Pancreas (tissue), 10 donors: ENCODE data around the gene NSMCE3. TPM values are rescaled to one million over a fixed set of nuclear protein-coding genes. Genes with fewer than 3 reads are reported as not detected.

Experiments
- ATAC-seq, 4 donors: fragments of 200-7000 bp; cut with Tn5 transposase; one replicate each; pipeline versions ENCODE4 v1.8.0 to v1.9.1; 2020; ENCODE audit warnings: mild to moderate bottlenecking in 4 of 4, moderate library complexity in 4 of 4
- DNase-seq, 6 donors: peaks; one replicate each; pipeline ENCODE4 v3.0.0-alpha.2; 2020
- FAIRE-seq: peaks from 2 replicates; lab custom pipeline; 2012; peaks lifted over from hg19 to GRCh38; lab: Jason Lieb, UNC
- H3K27ac ChIP-seq, 4 donors: fragments of 200-600 bp; sonication (generic); 1 replicate in 3 of 4; 2 replicates in 1 of 4; pipeline versions ENCODE4 v1.5.0 to v1.8.0; 2020
- H3K27me3 ChIP-seq, 4 donors: fragments of 200-600 bp; one replicate each; pipeline ENCODE4 v1.8.0; 2021
- H3K36me3 ChIP-seq, 3 donors: fragments of 200-600 bp; sonication (generic) in 1 of 3; one replicate each; pipeline versions ENCODE4 v1.5.0 to v1.8.0; 2020 to 2021
- H3K4me1 ChIP-seq, 3 donors: fragments of 200-600 bp; one replicate each; pipeline ENCODE4 v1.8.0; 2021
- H3K4me3 ChIP-seq, 4 donors: fragments of 200-600 bp; sonication (generic) in 2 of 4; one replicate each; pipeline versions ENCODE4 v1.5.0 to v1.8.0; 2020 to 2021
- H3K9me3 ChIP-seq, 4 donors: fragments of 200-600 bp; one replicate each; pipeline ENCODE4 v1.8.0; 2021
- CTCF ChIP-seq, 4 donors: fragments of 200-600 bp; sonication (generic) in 3 of 4; IDR thresholded peaks; one replicate each; pipeline versions ENCODE4 v1.5.0 to v1.8.0; 2021; ENCODE audit warnings: antibody characterized with exemption in 4 of 4
- WGBS, 2 donors: extraction: QIAGEN DNeasy Blood & Tissue Kit; methylation state at CpG; one replicate each; pipeline ENCODE4 v1.1.7; 2013; 5-methylcytosine and 5-hydroxymethylcytosine counted together
- intact Hi-C, 3 donors: fragments of 100-400 bp; cut with DNase I; formaldehyde crosslinking; loops; one replicate each; pipeline versions ENCODE4 v1.11.1 to v1.14.2; 2022
- polyA plus RNA-seq, 2 donors: library from polyadenylated mRNA; stranded (reverse); fragments of 200-250 nt; gene quantifications; one replicate each; pipeline ENCODE4 v1.2.3, GENCODE V29; 2013
- total RNA-seq, 6 donors: library from RNA; stranded (reverse); fragmentation: NEBNext Ultra II Directional in 4 of 6; extraction: Animal tissue kit (Norgen Biotek cat#: 25700) in 4 of 6; gene quantifications; one replicate each; pipeline versions ENCODE4 v1.2.1 to v1.2.4, GENCODE V29; 2021 to 2023
- donor health status: healthy with polysubstance abuse.
- donor health status: DM: no; HTN: no; CAD: no; lungs with moderate emphysema.
- donor health status: DM: no; HTN: no; CAD: no.
- donor health status: control.
- donor health status: control.
- donor health status: Bipolar disorder and iron deficiency.
- donor health status: DM: yes; HTN: yes; CAD: no.
- donor health status: DM: no; HTN: no; CAD: no.
- donor health status: DM: no; HTN: no; CAD: no.
- donor health status: DM: yes; HTN: yes; CAD: no.

The NSMCE3 gene
- total and polyA plus RNA-seq, 8 donors, result 1.5 to 5.2 (median 2.2) TPM

- Histone ChIP-seq H3K36me3 (no peaks in the 10 kb centered on the region), H3K27ac (no peak overlapping the region), H3K4me3 (no peak overlapping the region), H3K9me3 (no peaks in the 10 kb centered on the region), H3K27me3 (no peaks in the 10 kb centered on the region), H3K4me1 (no peaks in the 10 kb centered on the region)
- WGBS, 2 donors, result 74 to 79% methylated on average over 7 of the region's 7 CpGs
- ATAC-seq (no peak), FAIRE-seq (no peak), DNase-seq (no peak)
- intact Hi-C loops, result no loop called here
- TF ChIP-seq CTCF (IDR thresholded peaks at IDR 0.05), result no peak
Observed at GRCh38 chr15:29280514-29280913, 10.9 kb upstream of the NSMCE3 start.

- no peak for TF ChIP-seq CTCF (IDR thresholded peaks at IDR 0.05)
- no peaks in the 10 kb centered on the region for H3K4me1 ChIP-seq
- ATAC-seq (no peak), FAIRE-seq (no peak), DNase-seq (no peak)
- no peaks in the 10 kb centered on the region for H3K9me3 ChIP-seq
- intact Hi-C loops, result loop anchor here in 1 of 3 donors (10.0 kb wide), 1 partner anchor 56 kb away; no protein-coding TSS in a partner anchor
- no peak overlapping the region for H3K27ac ChIP-seq
- H3K4me3 ChIP-seq, result no peak overlapping the region
- 72 to 87% methylated on average over 3 of the region's 3 CpGs for WGBS, 2 donors
- H3K27me3 ChIP-seq, result no peaks in the 10 kb centered on the region
- no peaks in the 10 kb centered on the region for H3K36me3 ChIP-seq
Observed at GRCh38 chr15:29278436-29279105, 8.9 kb upstream of the NSMCE3 start.

- ATAC-seq (no peak), FAIRE-seq (no peak), DNase-seq (no peak)
- intact Hi-C loops, result loop anchor here in 1 of 3 donors (10.0 kb wide), 1 partner anchor 58 kb away; no protein-coding TSS in a partner anchor
- no peak overlapping the region for H3K27ac ChIP-seq
- H3K9me3 ChIP-seq, result no peaks in the 10 kb centered on the region
- H3K36me3 ChIP-seq, result no peaks in the 10 kb centered on the region
- no peak overlapping the region for H3K4me3 ChIP-seq
- WGBS, 2 donors, result 85 to 90% methylated on average over 2 of the region's 2 CpGs
- no peaks in the 10 kb centered on the region for H3K4me1 ChIP-seq
- TF ChIP-seq CTCF (IDR thresholded peaks at IDR 0.05), result no peak
- H3K27me3 ChIP-seq, result no peaks in the 10 kb centered on the region
Observed at GRCh38 chr15:29276366-29276765, 6.7 kb upstream of the NSMCE3 start.

GRCh38 chr15:29275855-29276254, 6.2 kb upstream of the NSMCE3 start:
- no peak for TF ChIP-seq CTCF (IDR thresholded peaks at IDR 0.05)
- intact Hi-C loops, result loop anchor here in 1 of 3 donors (10.0 kb wide), 1 partner anchor 59 kb away; no protein-coding TSS in a partner anchor
- Histone ChIP-seq H3K27me3 (no peaks in the 10 kb centered on the region), H3K36me3 (no peaks in the 10 kb centered on the region), H3K4me3 (no peak overlapping the region), H3K4me1 (peaks cover 1 to 2% (median 2%) of the 10 kb centered on the region in 3 donors), H3K27ac (no peak overlapping the region), H3K9me3 (no peaks in the 10 kb centered on the region)
- no peak for DNase-seq
- WGBS, 2 donors, result 93 to 96% methylated on average over 1 of the region's 1 CpG
- no peak for FAIRE-seq
- ATAC-seq, result no peak

GRCh38 chr15:29274946-29275345, 5.3 kb upstream of the NSMCE3 start:
- H3K9me3 ChIP-seq, result no peaks in the 10 kb centered on the region
- TF ChIP-seq CTCF (IDR thresholded peaks at IDR 0.05), result no peak
- no peak for FAIRE-seq
- H3K4me3 ChIP-seq, result no peak overlapping the region
- no peak for ATAC-seq
- H3K27ac ChIP-seq, result no peak overlapping the region
- 67 to 72% methylated on average over 3 of the region's 3 CpGs for WGBS, 2 donors
- DNase-seq, result no peak
- no peaks in the 10 kb centered on the region for H3K36me3 ChIP-seq
- H3K27me3 ChIP-seq, result no peaks in the 10 kb centered on the region
- peaks cover 8 to 9% (median 8%) of the 10 kb centered on the region in 3 donors for H3K4me1 ChIP-seq
- intact Hi-C loops, result loop anchor here in 1 of 3 donors (10.0 kb wide), 1 partner anchor 60 kb away; no protein-coding TSS in a partner anchor
